ENCODE measurements around the gene OIT3.

OIT3 gene

DNA sequence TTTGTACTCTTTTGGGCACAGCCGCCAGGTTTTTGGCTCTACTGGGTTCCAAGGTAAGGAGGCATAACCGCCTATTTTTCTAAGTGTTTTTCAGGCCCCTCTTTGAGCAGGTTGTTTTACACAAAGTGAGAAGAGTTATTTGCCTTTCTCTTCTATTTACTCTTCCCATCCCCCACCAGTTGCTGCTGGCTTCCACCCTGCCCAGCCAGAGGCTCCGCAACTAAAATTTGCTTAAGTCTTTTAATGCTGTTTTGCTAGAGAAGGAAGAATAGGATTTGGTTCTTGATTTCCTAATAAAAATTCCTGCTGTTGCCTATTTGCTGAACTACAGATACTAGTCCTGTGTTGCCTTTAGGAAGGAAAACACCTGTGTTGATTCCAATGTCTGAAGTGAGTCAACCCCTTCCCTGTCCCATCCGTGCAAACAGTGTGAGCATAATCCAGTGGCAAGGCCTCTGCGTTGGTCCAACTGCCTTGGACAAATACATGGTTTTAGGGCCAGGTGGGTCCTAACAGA lies 59.2 kb downstream of the OIT3 start:
- Histone ChIP-seq H3K27ac (ENCODE audit: low read depth, low read length) (no peak overlapping the region), H3K9me2 (replicated peaks; ENCODE audit: insufficient read depth, low read length) (no peaks in the 10 kb centered on the region), H3F3A (ENCODE audit: insufficient read depth) (no peaks in the 10 kb centered on the region), H2AFZ (ENCODE audit: low read depth, low read length, severe bottlenecking) (no peak overlapping the region), H3K9me3 (ENCODE audit: insufficient read depth, low read length) (no peaks in the 10 kb centered on the region), H3K4me3 (ENCODE audit: insufficient read depth, low read length, poor library complexity, severe bottlenecking) (no peak overlapping the region), H3K27me3 (ENCODE audit: low read length) (no peaks in the 10 kb centered on the region), H4K20me1 (ENCODE audit: low read depth, low read length) (no peaks in the 10 kb centered on the region), H3K36me3 (ENCODE audit: low read length) (no peaks in the 10 kb centered on the region), H3K4me2 (ENCODE audit: low read depth, low read length, poor library complexity, severe bottlenecking) (no peak overlapping the region), H3K79me2 (ENCODE audit: insufficient read depth, low read length) (no peaks in the 10 kb centered on the region), H3K9ac (ENCODE audit: low read length) (no peak overlapping the region)
- no peak for TF ChIP-seq EZH2phosphoT487 (conservative IDR thresholded peaks at IDR 0.05; ENCODE audit: low read length)
- TF ChIP-seq, protein P1, sequence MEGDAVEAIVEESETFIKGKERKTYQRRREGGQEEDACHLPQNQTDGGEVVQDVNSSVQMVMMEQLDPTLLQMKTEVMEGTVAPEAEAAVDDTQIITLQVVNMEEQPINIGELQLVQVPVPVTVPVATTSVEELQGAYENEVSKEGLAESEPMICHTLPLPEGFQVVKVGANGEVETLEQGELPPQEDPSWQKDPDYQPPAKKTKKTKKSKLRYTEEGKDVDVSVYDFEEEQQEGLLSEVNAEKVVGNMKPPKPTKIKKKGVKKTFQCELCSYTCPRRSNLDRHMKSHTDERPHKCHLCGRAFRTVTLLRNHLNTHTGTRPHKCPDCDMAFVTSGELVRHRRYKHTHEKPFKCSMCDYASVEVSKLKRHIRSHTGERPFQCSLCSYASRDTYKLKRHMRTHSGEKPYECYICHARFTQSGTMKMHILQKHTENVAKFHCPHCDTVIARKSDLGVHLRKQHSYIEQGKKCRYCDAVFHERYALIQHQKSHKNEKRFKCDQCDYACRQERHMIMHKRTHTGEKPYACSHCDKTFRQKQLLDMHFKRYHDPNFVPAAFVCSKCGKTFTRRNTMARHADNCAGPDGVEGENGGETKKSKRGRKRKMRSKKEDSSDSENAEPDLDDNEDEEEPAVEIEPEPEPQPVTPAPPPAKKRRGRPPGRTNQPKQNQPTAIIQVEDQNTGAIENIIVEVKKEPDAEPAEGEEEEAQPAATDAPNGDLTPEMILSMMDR (IDR thresholded peaks at IDR 0.05; ENCODE audit: insufficient read depth, low read length, poor library complexity, severe bottlenecking), result no peak

DNA sequence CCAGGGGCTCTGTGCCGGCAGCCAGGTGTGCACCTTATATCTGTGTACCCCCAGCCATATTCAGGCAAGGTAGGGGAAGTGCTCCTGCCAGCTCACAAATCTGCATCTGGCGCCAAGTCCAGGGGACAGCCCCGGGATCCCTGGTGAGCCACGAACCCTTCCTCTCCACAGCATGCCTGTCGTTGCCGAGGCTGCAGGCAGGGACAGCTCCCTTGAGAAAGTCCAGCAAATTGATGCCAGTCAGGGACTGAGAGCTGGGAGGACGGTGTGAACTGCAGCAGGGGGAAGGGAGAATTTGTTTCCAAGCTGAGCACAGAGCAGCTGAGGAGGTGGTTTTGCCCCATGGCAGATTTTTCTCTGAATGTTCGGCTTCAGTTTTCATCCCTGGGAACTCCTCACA lies 60.1 kb downstream of the OIT3 start:
- Histone ChIP-seq H3K36me3 (ENCODE audit: low read length) (no peaks in the 10 kb centered on the region), H3F3A (ENCODE audit: insufficient read depth) (no peaks in the 10 kb centered on the region), H3K27ac (ENCODE audit: low read depth, low read length) (no peak overlapping the region), H3K27me3 (ENCODE audit: low read length) (no peaks in the 10 kb centered on the region), H4K20me1 (ENCODE audit: low read depth, low read length) (no peaks in the 10 kb centered on the region), H3K9me2 (replicated peaks; ENCODE audit: insufficient read depth, low read length) (no peaks in the 10 kb centered on the region), H3K4me3 (ENCODE audit: insufficient read depth, low read length, poor library complexity, severe bottlenecking) (no peak overlapping the region), H3K9ac (ENCODE audit: low read length) (no peak overlapping the region), H3K79me2 (ENCODE audit: insufficient read depth, low read length) (no peaks in the 10 kb centered on the region), H2AFZ (ENCODE audit: low read depth, low read length, severe bottlenecking) (no peak overlapping the region), H3K4me2 (ENCODE audit: low read depth, low read length, poor library complexity, severe bottlenecking) (no peak overlapping the region), H3K9me3 (ENCODE audit: insufficient read depth, low read length) (no peaks in the 10 kb centered on the region)
- no peak for TF ChIP-seq EZH2phosphoT487 (conservative IDR thresholded peaks at IDR 0.05; ENCODE audit: low read length)
- TF ChIP-seq, protein P1 (IDR thresholded peaks at IDR 0.05; ENCODE audit: insufficient read depth, low read length, poor library complexity, severe bottlenecking), result no peak

DNA sequence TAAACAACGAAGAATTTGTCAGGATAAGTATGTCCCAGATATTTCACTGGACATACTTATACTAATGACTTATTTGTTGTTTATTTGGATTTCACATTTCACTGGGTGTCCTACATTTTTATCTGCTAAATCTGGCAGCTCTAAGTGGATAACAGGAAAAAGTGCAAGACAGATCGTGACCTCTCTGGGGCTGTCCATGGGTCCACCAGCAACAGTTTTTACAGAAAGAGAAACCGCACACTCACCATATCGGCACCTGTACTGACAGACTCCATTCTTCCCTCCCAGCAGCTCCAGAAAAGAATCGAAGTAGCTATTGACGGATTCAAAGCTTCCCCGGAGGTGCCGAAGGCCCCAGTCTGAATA lies 60.7 kb downstream of the OIT3 start:
- Histone ChIP-seq H3K9me3 (ENCODE audit: insufficient read depth, low read length) (no peaks in the 10 kb centered on the region), H3K27ac (ENCODE audit: low read depth, low read length) (no peak overlapping the region), H3K9ac (ENCODE audit: low read length) (no peak overlapping the region), H3K79me2 (ENCODE audit: insufficient read depth, low read length) (no peaks in the 10 kb centered on the region), H3K4me3 (ENCODE audit: insufficient read depth, low read length, poor library complexity, severe bottlenecking) (no peak overlapping the region), H4K20me1 (ENCODE audit: low read depth, low read length) (no peaks in the 10 kb centered on the region), H3K36me3 (ENCODE audit: low read length) (no peaks in the 10 kb centered on the region), H3K4me2 (ENCODE audit: low read depth, low read length, poor library complexity, severe bottlenecking) (no peak overlapping the region), H2AFZ (ENCODE audit: low read depth, low read length, severe bottlenecking) (no peak overlapping the region), H3K27me3 (ENCODE audit: low read length) (no peaks in the 10 kb centered on the region), H3F3A (ENCODE audit: insufficient read depth) (no peaks in the 10 kb centered on the region), H3K9me2 (replicated peaks; ENCODE audit: insufficient read depth, low read length) (no peaks in the 10 kb centered on the region)
- no peak for TF ChIP-seq EZH2phosphoT487 (conservative IDR thresholded peaks at IDR 0.05; ENCODE audit: low read length)
- TF ChIP-seq, protein P1 (IDR thresholded peaks at IDR 0.05; ENCODE audit: insufficient read depth, low read length, poor library complexity, severe bottlenecking), result no peak
